GM19238 (cell line): ENCODE results near the gene ZBTB20.
A peak's percentile ranks its signal among the peaks of the same experiment; 100 is the strongest.

ENCODE experiments used
- DNase-seq: peaks from one replicate; pipeline ENCODE4 v3.0.0; 2011; ENCODE audit warnings: low spot score; ENCODE audit not compliant: insufficient read length

The ZBTB20 gene

DNA sequence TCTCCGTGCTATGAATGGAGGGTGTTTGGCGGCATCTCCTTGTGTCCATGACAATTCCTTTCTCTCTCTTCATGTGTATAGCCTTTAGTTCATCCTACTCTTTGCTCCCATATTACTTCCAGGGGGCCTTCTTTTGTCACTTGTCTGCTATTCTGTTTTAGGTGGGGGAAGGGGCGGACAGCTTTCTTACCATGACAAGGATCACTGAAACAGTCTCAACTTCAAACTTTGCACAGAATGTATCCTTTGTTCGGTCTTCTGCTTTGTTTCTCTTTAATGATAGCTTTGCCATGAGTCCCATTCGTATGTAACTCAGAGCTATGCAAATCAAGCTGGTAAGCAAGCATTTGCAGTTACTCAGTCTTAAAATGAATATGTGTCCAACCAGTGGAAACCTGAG is 559.1 kb downstream of the ZBTB20 start:
- no peak for DNase-seq

DNA sequence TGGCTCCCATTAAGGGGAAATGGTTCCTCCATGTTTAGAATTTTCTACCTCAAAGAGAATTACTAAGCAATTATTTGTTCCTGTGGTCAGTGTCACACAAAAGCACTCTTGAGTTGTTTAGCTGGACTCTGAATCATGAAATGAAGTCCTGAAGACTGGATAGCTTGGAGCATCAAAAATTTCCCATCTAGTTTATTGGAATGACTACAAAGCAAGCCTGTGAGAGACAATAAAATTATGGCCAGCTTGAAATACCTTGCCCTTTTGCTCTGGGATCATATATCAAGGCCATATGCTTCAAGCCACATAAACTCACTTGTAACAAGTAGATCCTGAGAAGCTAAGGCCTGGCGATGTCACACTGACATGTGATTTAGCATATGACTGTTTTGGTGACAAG is 561.0 kb downstream of the ZBTB20 start:
- DNase-seq, result no peak

GRCh38 chr3:114585687-114586086 is 561.4 kb downstream of the ZBTB20 start:
- DNase-seq, result no peak

DNA sequence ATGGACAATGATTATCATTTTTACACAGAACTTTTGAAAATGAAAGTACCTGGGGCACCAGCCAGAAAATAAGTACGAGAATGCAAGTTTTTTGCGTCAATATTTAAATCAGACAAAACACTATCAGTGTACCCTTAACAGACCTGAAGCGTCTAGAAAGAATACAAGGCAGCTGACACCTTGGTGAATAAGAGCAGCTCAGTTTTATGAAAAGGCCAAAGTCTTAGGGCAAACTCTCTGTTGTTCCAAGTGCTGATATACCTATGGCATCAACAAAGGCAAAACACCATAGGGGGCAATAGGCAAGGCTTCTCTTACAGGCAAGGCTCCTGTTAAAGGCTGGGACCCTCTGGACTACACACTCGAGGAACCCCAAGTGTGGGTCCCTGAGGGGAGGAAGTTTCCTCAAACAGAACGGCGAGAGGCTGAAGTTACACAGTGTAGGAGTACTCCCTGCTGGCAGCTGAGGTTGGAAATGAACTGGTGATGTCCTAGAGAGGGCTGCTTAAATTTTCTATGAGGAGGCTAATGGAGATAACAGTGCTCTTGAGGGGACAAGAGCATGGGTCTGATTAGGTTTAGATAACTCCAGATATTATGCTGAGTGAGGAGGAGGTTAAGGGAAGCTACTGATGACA is 562.2 kb downstream of the ZBTB20 start:
- DNase-seq, result no peak

DNA sequence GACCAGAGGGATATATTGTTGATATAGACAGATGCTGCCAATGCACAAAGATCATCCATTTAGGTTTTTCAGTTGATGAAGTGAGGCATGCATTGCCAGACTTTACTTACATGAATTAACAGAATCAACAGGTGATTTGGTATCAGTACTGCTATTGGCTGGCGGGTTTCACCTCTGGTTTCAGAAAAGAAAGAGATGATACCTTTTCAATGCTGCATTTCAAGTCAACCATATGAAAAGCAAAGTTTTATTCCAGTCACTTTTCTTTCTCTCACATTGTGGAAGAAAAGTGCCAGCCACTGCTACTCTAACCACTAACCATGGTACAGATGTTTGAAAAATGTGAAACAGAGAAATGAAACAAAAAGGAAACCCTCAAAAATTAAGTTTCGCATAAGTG is 564.2 kb downstream of the ZBTB20 start:
- peak; percentile 11 for DNase-seq

DNA sequence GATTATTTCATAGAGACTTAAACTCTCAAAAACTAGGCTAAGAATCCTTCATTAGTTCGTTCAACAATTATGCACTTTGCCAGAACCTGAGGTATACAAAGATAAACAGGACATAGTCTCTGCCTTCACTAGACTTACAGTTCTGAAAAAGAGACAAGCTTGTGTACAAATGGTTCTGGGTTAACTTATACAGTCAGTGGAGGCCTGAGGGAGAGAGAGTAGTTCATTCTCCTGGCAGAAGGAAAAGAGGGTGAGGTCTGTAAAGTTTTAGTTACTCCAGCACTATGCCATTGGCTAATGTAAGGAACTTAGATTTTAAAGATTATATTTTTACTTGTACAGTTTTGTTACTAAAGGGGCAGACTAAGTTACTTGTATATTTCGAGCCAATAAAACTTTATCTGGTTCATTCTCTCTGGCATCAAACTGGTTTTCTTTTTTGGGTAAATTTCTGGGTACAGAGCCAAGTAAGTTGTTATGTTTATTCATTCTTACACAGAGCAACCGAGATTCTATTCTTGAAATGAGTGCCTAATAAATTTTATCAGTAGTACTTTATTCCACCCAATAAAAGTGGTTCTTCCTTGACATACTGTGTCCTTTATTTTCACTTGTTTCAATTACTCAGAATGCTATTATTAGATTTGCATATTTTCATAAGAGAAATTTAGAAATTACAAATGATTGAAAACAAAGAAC is 574.6 kb downstream of the ZBTB20 start:
- DNase-seq, result no peak

GRCh38 chr3:114571363-114571762 is 575.7 kb downstream of the ZBTB20 start:
- no peak for DNase-seq

GRCh38 chr3:114569186-114569585 is 577.9 kb downstream of the ZBTB20 start:
- no peak for DNase-seq

- no peak for DNase-seq
These were observed 579.3 kb downstream of the ZBTB20 start for GRCh38 chr3:114567771-114568170.

- DNase-seq, result no peak
These were observed 580.3 kb downstream of the ZBTB20 start for GRCh38 chr3:114566767-114567166.

GRCh38 chr3:114566162-114566755 is 580.8 kb downstream of the ZBTB20 start:
- DNase-seq, result peak; percentile 10

DNA sequence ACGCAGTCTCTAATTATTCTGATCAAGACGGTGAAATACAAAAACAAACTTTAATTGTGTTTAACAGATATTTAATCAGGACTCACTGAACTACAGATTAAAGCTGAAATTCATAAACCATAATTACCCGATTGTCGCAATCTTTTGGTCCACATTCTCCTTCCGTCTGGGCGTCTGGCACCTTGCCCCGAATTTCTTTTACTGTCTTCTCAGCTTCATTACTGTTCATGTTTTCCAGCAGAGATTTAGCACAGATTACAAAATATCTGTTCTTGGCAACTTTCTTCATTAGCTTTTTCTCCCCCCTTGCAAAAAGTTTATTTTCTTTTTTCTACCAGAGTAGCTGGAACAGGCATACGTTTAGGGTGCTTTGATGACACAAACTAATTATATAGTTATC is 581.9 kb downstream of the ZBTB20 start:
- DNase-seq, result no peak

GRCh38 chr3:114563720-114564119 is 583.4 kb downstream of the ZBTB20 start:
- no peak for DNase-seq

DNA sequence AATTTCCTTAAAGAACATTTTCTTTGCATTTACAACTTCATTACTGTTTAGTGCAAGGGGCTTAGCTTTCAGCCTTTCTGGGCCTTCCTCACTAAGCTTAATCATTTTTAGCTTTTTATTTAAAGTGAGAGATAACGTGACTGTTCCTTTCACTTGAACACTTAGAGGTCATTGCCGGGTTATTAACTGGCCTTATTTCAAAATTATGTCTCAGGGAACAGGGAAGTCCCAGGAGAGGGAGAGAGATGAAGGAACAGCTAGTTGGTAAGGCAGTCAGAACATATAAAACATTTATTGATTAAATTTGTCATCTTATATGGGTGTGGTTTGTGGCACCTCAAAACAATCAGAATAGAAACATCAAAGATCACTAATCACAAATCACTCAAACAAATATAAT is 584.5 kb downstream of the ZBTB20 start:
- DNase-seq, result no peak

DNA sequence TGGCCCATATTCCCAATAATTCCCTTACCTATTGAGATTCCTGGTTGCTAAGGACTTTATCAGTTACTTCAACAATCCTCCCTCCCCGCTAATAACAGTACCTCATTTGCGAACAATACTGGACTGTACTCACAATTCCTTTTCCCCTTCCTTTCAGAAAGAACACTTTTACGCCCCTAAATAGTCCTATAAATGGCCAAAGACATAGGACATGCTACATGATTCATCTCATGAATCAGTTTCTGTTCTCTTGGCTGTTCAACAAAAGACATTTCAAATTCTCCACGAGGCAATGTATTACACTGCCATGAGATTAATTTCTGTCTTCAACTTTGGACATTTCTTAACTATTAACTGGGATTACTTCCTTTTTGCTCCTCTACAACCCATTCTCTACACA is 588.8 kb downstream of the ZBTB20 start:
- no peak for DNase-seq

- DNase-seq, result no peak
These were observed 589.3 kb downstream of the ZBTB20 start for GRCh38 chr3:114557791-114558190.

DNA sequence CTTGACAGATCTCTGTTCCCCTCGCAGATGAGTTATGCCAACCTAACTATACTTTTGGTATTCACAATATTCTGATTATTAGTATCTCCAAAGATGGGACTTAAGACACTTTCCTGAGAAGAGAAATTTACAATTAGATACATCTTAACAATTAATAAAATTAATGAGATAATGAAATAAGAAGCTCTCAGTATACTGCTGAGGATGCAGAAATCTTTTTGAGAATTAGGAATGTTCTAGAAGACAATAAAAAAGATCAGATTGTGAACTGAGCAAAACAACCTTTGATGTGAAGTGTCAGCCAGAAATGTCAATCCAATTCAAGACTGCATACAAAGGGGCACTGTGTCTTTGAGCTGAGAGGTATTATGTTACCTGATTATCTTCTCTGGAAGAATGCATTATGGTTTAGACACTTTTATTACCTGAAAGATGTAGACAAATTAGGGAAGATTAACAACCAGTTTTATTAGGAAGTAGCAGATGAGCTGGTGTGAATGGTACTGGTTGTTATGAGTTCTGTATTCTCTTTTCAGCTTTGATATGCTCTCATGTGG is 590.4 kb downstream of the ZBTB20 start:
- DNase-seq, result no peak

DNA sequence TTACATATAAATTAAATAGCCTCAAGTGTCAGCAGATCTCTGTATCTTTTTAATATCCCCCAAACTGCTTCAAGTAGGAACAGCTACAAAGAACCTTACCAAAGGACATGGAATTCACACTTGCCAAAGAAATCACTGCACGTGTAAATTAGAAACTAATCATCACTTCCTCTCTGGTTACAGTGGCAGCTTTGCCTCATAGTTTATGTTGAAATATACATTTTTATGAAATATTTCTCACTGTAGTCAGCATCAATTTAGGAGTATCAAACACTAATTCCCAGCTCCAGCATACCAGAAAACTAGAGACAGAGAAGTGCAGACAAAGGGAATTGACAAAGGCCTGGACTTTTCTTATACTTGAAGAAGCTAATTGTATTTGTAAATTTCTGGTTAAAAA is 592.4 kb downstream of the ZBTB20 start:
- no peak for DNase-seq

GRCh38 chr3:114553949-114554593 is 593.0 kb downstream of the ZBTB20 start:
- DNase-seq, result no peak

- no peak for DNase-seq
These were observed 594.6 kb downstream of the ZBTB20 start for GRCh38 chr3:114552527-114552812.

DNA sequence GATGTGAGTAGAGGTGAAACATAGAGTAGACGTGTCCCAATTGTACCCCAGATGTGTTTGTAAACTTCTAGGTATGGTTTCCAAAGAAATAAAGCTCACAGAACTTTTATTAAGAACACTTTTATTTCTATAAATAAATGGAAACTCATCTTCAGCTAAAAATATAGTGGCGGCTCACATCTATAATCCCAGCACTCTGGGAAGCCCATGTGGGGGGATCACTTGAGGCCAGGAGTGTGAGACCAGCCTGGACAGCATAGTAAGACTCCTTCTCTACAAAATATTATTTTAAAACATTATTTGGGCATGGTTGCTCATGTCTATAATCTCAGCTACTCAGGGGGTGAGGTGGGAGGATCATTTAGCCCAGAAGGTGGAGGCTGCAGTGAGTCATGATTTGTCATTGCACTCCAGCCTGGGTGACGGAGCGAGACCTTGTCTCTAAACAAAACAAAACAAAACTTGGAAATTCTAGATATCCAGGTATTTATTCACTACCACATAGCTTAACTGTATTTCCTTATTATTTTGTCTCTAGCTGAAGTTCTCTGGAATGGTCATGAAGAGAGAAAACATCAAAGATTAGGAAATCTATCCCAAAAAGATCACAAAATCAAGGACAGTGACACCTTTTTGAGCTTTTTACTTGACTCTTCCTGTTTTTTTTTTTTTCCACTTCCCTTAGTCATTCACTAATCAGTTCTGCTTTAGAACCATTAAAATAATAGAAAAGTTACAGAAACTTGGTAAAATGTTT is 595.1 kb downstream of the ZBTB20 start:
- no peak for DNase-seq

- DNase-seq, result no peak
These were observed 596.9 kb downstream of the ZBTB20 start for GRCh38 chr3:114550165-114550564.
